Skeletal muscle tissue (tissue), 4 donors: Measurements from ENCODE around the gene PHLPP1. TPM values are rescaled to one million over a fixed set of nuclear protein-coding genes. Genes with fewer than 3 reads are reported as not detected.
"Not testable (repeated sequence)": the region's sequence is repeated elsewhere in the genome, so short reads cannot be mapped to it uniquely, and the experiment has no call there.

Experiments
- H3K27ac ChIP-seq: one replicate; pipeline ENCODE4 v1.7.0; 2013; ENCODE audit warnings: mild to moderate bottlenecking, low read depth, low read length, inconsistent platforms
- H3K27me3 ChIP-seq, 3 donors: one replicate each; pipeline ENCODE4 v1.7.0; 2013; ENCODE audit warnings: low read length in 3 of 3; ENCODE audit not compliant: control insufficient read depth in 3 of 3, insufficient read depth in 3 of 3
- H3K36me3 ChIP-seq, 3 donors: one replicate each; pipeline ENCODE4 v1.7.0; 2013; ENCODE audit warnings: low read length in 3 of 3; ENCODE audit not compliant: control insufficient read depth in 3 of 3, insufficient read depth in 3 of 3
- H3K4me1 ChIP-seq, 3 donors: one replicate each; pipeline ENCODE4 v1.7.0; 2013; ENCODE audit warnings: low read length in 3 of 3, mild to moderate bottlenecking in 3 of 3; ENCODE audit not compliant: control insufficient read depth in 3 of 3, insufficient read depth in 3 of 3
- H3K4me3 ChIP-seq, 3 donors: one replicate each; pipeline ENCODE4 v1.7.0; 2013; ENCODE audit warnings: low read length in 3 of 3
- H3K9ac ChIP-seq, 3 donors: one replicate each; pipeline ENCODE4 v1.7.0; 2013; ENCODE audit warnings: low read length in 3 of 3, mild to moderate bottlenecking in 3 of 3, moderate library complexity in 2 of 3, low read depth in 1 of 3
- H3K9me3 ChIP-seq, 3 donors: one replicate each; pipeline ENCODE4 v1.7.0; 2013; ENCODE audit warnings: low read length in 3 of 3; ENCODE audit not compliant: control insufficient read depth in 3 of 3
- total RNA-seq: library from RNA; depleted of rRNA; stranded (reverse); fragments of >200 nt; gene quantifications from one replicate; pipeline ENCODE4 v1.2.3, GENCODE V29; 2014
- donor health status: Osteomylitis.

PHLPP1 gene
- total RNA-seq, 1 donor from 2014 or later = 11.5 TPM

DNA sequence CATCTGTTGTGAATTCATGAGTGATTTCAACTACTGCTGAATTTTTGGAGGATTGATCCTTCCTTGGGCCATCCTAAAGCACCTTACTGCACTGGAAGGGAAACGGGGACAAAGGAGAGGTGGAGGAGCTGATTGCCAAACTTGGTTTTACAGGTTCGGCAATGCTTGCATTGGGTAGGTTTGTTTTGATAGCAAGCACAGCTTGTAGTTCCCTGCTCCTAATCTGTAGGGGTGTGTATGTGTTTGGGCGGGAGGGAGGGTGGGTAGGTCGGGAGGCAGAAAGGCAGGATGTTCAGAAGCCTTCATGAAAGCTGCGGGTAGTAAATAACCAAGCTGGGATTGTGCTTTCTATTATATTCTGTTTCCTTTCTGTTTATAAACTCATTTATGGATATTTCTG, 24.6 kb downstream of the PHLPP1 start:
- H3K27me3 ChIP-seq = no peaks in the 10 kb centered on the region
- no peaks in the 10 kb centered on the region for H3K36me3 ChIP-seq
- peaks cover 0 to 7% (median 5%) of the 10 kb centered on the region in 3 donors for H3K4me1 ChIP-seq
- H3K9me3 ChIP-seq = no peaks in the 10 kb centered on the region
- no peak overlapping the region for H3K4me3 ChIP-seq
- H3K27ac ChIP-seq = no peak overlapping the region
- H3K9ac ChIP-seq = no peak overlapping the region

DNA sequence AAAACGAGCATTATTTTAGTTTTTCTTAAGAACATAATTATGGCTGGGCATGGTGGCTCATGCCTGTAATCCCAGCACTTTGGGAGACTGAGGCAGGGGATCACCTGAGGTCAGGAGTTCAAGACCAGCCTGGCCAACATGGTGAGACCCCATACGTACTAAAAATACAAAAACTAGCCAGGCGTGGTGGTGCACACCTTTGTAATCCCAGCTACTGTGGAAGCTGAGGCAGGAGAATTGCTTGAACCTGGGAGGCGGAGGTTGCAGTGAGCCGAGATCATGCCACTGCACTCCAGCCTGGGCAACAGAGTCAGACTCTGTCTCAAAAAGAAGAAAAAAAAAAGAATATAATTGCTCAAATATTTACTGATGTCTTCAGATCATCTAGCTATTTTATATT, 25.3 kb downstream of the PHLPP1 start:
- not testable (repeated sequence) for H3K9ac ChIP-seq, H3K36me3 ChIP-seq, H3K9me3 ChIP-seq, H3K4me1 ChIP-seq, H3K4me3 ChIP-seq, H3K27me3 ChIP-seq, H3K27ac ChIP-seq

DNA sequence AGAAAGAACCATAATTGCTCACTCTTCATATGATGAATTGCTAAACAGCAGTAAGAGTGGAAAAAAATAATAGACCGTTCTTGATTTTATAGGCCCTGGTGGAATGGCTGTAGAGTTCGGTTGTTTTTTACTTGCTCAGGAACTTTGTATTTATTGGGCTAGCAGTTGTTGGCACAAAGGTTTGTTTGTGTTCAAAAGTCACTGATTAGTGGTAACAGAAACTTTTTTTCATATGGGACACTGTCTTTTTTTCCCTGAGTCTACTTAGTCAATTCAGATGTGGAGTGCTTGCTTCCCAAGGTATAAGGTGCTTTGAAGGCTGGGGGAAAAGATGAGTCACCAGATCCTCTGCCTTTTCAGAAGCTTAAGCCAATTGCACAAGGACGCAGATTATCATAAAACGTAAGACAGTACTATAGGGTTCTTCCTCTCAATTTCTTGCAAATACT, 25.8 kb downstream of the PHLPP1 start:
- Histone ChIP-seq H3K36me3 (no peaks in the 10 kb centered on the region), H3K4me3 (no peak overlapping the region), H3K9me3 (no peaks in the 10 kb centered on the region), H3K27ac (no peak overlapping the region), H3K9ac (no peak overlapping the region), H3K27me3 (no peaks in the 10 kb centered on the region), H3K4me1 (peaks cover 0 to 7% (median 5%) of the 10 kb centered on the region in 3 donors)

DNA sequence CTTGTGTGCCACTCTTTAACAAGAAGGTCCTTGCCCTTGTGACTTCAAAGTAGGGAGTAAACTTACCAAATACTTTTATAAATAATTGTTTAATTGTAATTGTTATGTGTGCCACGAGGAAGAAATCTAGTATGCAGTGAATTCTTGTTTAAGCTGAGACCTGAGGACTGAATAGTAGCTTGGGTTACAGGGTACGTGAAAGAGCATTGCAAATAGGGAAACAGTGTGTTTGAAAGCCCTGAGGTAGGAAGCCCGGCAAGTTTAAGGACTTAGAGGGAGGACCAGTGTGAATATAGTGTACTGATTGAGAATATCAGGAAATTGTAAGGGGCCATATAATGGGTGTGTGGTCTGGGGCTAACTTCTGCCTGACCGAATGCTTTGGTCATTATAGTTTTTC, 26.2 kb downstream of the PHLPP1 start:
- H3K27ac ChIP-seq = no peak overlapping the region

DNA sequence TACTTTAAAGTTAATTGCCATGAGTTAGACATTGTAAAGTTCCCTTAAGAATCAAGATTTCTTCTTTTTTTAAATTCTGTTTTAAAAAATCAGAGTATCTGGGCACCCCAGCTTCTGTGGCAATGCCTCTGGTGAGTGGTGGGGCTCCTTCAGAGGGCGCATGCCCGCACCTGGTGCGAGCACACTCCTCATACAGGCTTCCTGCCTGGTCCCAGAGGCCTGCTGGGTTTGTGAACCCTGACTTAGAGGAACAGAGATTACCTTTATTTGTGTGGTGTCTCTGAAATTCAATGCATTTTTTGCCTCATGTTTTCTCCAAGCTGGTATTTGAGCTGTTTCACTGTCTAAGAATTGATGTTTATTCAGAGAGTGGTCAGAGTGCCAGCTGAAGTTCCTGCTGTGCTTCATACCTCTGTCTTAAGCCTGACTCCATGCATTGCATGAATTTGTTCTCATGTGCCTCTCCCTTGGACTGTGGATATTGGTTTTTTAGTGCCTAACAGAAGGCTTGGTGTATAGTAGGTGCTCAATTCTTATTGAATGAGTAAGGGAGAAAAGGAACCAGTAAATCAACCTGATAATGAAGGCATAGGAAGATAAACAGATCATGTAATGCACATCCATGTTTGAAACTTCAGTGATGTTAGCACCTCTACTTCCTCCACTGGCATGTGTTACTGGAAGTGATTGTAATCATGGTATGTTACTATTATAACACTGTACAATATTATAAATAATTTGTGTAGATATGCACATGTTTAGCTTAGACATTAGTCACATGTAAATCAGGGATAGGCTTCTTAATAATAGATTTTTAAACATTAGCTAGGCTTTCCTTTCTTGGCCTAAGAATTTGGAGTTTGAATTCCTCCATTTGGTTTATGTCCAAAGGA, 29.0 kb downstream of the PHLPP1 start:
- Histone ChIP-seq H3K9ac (no peak overlapping the region), H3K36me3 (no peaks in the 10 kb centered on the region), H3K9me3 (no peaks in the 10 kb centered on the region)

More for the DNA sequence above, 26.2 kb downstream of the PHLPP1 start:
- Histone ChIP-seq H3K9ac (no peak overlapping the region), H3K36me3 (no peaks in the 10 kb centered on the region), H3K4me1 (peaks cover 0 to 7% (median 5%) of the 10 kb centered on the region in 3 donors), H3K4me3 (no peak overlapping the region), H3K27me3 (no peaks in the 10 kb centered on the region), H3K9me3 (no peaks in the 10 kb centered on the region)

DNA sequence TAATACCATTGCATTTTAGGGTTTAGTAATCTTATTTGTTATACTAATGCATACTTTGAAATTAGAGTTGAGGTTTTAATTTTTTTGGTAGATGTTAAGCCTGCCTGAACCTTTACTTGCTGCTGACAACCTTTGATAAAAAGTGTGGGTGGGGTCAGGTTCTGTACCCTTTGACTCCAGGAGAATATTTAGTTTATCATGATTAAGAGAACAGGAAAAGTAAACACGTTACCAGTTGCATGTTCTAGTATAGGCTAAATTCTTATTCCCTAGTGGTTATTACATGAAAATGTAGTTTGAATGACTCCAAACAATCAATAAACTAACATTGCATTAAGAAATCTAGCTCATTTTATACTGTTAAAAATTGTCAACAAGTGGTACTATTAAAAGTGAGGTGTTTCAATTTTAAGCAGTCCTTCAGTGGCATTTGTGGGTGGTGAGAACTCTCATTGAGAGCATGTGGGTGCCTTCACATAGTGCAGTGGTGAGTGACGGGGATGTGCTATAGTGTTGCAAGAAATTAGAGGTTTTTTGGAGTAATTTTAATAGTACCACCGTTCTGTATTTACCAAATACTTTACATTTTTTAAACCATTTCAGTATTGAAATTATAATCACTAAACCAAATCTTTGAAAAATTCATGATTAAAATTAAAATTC, 29.9 kb downstream of the PHLPP1 start:
- H3K4me1 ChIP-seq = peaks cover 0 to 7% (median 5%) of the 10 kb centered on the region in 3 donors
- H3K27me3 ChIP-seq = no peaks in the 10 kb centered on the region
- no peaks in the 10 kb centered on the region for H3K36me3 ChIP-seq
- no peak overlapping the region for H3K9ac ChIP-seq
- no peak overlapping the region for H3K4me3 ChIP-seq
- no peaks in the 10 kb centered on the region for H3K9me3 ChIP-seq
- H3K27ac ChIP-seq = no peak overlapping the region

More for the DNA sequence above, 29.0 kb downstream of the PHLPP1 start:
- Histone ChIP-seq H3K27me3 (no peaks in the 10 kb centered on the region), H3K27ac (no peak overlapping the region), H3K4me1 (peaks cover 0 to 7% (median 5%) of the 10 kb centered on the region in 3 donors), H3K4me3 (no peak overlapping the region)

DNA sequence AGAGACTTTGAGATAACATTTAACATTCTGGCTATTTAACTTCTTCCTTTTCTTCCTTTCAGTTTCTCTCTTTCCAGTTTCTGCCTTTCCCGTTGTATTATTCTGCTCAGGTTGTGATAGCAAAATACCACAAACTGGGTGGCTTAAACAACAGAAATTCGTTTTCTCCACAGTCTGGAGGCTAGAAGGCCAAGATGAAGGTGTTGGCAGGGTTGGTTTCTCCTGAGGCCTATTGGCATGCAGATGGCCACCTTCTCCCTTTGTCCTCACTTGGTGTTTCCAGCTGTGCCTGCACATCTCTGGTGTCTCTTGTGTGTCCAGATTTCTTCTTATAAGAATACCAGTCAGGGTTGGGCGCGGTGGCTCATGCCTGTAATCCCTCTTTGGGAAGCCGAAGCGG, 34.0 kb downstream of the PHLPP1 start:
- Histone ChIP-seq H3K36me3 (no peaks in the 10 kb centered on the region), H3K4me1 (peaks cover 6 to 11% (median 7%) of the 10 kb centered on the region in 3 donors), H3K27me3 (no peaks in the 10 kb centered on the region), H3K4me3 (no peak overlapping the region), H3K27ac (no peak overlapping the region), H3K9me3 (no peaks in the 10 kb centered on the region), H3K9ac (no peak overlapping the region)

DNA sequence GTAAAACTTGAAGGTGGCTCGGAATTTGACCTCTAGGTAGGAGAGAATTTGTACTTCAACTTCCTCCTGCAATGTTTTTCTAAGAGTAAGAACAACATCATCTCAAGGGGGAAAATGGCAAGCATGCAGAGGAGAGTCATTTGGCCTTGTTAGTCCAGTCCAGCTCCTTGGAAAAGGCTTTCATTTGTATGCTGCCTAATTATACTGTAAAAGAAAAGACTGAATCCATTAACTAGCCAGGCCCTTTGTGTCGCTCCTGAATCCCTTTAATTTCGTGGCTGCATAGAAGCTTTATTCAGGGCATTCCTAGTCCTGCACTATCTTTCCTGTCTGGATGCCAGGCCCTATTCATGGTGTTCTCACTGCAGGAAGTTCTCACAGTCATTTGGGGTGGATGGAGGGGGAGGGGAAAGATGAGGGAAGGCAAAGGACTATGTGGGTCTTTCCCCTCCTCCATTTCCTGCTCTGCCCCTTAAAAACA, 36.0 kb downstream of the PHLPP1 start:
- Histone ChIP-seq H3K36me3 (no peaks in the 10 kb centered on the region), H3K9ac (no peak overlapping the region), H3K27me3 (no peaks in the 10 kb centered on the region), H3K9me3 (no peaks in the 10 kb centered on the region), H3K27ac (no peak overlapping the region), H3K4me3 (no peak overlapping the region), H3K4me1 (peaks cover 6 to 9% (median 7%) of the 10 kb centered on the region in 3 donors)

DNA sequence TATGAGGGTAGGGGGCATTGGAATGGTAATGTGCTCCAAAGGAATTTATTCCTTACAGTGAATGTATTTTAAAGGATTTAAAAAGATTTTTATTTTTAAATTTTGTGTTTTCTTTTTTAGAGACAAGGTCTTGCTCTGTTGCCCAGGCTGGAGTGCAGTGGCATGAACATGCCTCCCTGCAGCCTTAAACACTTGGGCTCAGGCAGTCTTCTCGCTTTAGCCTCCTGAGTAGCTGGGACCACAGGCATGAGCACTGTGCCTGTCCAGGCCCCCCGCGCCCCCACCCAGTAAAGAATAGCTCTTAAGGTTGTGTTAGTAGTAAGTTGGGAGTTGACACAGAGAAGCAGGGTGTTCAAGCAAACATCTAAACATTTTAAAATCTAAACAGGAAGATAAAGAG, 36.6 kb downstream of the PHLPP1 start:
- no peak overlapping the region for H3K9ac ChIP-seq
- no peaks in the 10 kb centered on the region for H3K9me3 ChIP-seq
- H3K4me1 ChIP-seq = peaks cover 6 to 9% (median 7%) of the 10 kb centered on the region in 3 donors
- no peaks in the 10 kb centered on the region for H3K36me3 ChIP-seq
- H3K27ac ChIP-seq = no peak overlapping the region
- H3K27me3 ChIP-seq = no peaks in the 10 kb centered on the region
- no peak overlapping the region for H3K4me3 ChIP-seq

DNA sequence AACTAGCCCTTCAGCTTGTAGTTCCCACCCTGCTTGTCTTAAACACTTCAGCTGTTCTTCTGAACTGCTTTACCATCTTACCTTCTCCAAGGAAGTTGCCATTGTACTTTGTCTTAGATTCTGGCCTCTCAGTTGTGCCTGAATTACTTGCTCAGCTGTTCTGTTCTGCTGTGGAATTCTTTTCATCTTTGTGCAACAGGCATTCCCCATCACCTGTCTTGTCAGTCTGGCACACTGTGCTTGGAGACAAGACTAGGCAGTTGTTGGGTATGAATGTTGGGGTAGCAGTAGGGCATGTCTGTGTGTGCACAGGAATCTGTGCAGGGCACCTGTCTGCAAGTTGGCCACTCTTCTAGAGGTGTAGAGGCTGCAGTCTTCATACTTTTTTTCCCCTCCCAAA, 38.7 kb downstream of the PHLPP1 start:
- no peak overlapping the region for H3K27ac ChIP-seq
- H3K4me1 ChIP-seq = peaks cover 6 to 9% (median 7%) of the 10 kb centered on the region in 3 donors
- no peaks in the 10 kb centered on the region for H3K27me3 ChIP-seq
- no peaks in the 10 kb centered on the region for H3K9me3 ChIP-seq
- H3K36me3 ChIP-seq = no peaks in the 10 kb centered on the region
- no peak overlapping the region for H3K4me3 ChIP-seq
- no peak overlapping the region for H3K9ac ChIP-seq
